K562 (cell line): Measurements from ENCODE around the gene LIPH.

Source experiments
- KLF1 ChIP-seq: fragments of 450-650 bp; IDR thresholded peaks from 2 replicates; pipeline ENCODE4 v1.6.1; 2016; ENCODE audit warnings: missing genetic modification characterization, missing compliant biosample characterization
- ZNF184 ChIP-seq: sonication (generic); formaldehyde crosslinking; IDR thresholded peaks from 2 replicates; pipeline ENCODE4 v1.5.0; 2020; ENCODE audit warnings: missing genetic modification reagents
- TF ChIP-seq, protein P1 (sequence below), 3 experiments: IDR thresholded peaks in 2 of 3; conservative IDR thresholded peaks in 1 of 3; 2 replicates each; pipeline ENCODE4 v1.5.1; 2011 to 2012; ENCODE audit warnings: low read length in 3 of 3, mild to moderate bottlenecking in 3 of 3, control low read depth in 2 of 3, improper control_type of control experiment in 1 of 3, inconsistent platforms in 1 of 3, low read depth in 1 of 3, mixed read lengths in 1 of 3, moderate library complexity in 1 of 3; ENCODE audit not compliant: insufficient read depth in 2 of 3

DNA sequence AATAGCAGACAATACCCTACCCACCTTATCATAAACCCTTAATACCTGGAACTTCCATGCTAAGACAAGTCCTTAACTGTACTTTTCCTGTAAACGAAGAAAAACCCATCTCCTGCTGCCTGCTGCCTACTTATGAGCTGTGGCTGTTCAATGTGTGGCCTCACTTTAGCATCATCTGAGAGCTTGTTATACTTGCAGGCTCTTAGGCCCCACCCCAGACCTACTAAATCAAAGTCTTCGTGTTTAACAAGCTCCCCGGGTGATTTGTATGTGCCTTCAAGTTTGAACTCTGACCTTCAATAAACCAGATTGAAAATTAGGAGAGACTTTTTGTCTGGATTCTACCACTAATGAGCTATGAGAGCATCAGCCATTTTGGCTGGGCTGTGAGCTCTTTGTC, 82.8 kb downstream of the LIPH start:
- TF ChIP-seq KLF1 (tag), result no peak
- TF ChIP-seq, protein P1, sequence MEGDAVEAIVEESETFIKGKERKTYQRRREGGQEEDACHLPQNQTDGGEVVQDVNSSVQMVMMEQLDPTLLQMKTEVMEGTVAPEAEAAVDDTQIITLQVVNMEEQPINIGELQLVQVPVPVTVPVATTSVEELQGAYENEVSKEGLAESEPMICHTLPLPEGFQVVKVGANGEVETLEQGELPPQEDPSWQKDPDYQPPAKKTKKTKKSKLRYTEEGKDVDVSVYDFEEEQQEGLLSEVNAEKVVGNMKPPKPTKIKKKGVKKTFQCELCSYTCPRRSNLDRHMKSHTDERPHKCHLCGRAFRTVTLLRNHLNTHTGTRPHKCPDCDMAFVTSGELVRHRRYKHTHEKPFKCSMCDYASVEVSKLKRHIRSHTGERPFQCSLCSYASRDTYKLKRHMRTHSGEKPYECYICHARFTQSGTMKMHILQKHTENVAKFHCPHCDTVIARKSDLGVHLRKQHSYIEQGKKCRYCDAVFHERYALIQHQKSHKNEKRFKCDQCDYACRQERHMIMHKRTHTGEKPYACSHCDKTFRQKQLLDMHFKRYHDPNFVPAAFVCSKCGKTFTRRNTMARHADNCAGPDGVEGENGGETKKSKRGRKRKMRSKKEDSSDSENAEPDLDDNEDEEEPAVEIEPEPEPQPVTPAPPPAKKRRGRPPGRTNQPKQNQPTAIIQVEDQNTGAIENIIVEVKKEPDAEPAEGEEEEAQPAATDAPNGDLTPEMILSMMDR (IDR thresholded peaks at IDR 0.05 in 2 of 3, conservative IDR thresholded peaks at IDR 0.05 in 1 of 3; ENCODE audit: insufficient read depth in 2 of 3, low read depth in 1 of 3, low read length in 3 of 3), result no peak
- TF ChIP-seq ZNF184, result no peak
